ENCODE measurements around the gene MAST2.
"Not testable (repeated sequence)": the region's sequence is repeated elsewhere in the genome, so short reads cannot be mapped to it uniquely, and the experiment has no call there.

MAST2 gene

DNA sequence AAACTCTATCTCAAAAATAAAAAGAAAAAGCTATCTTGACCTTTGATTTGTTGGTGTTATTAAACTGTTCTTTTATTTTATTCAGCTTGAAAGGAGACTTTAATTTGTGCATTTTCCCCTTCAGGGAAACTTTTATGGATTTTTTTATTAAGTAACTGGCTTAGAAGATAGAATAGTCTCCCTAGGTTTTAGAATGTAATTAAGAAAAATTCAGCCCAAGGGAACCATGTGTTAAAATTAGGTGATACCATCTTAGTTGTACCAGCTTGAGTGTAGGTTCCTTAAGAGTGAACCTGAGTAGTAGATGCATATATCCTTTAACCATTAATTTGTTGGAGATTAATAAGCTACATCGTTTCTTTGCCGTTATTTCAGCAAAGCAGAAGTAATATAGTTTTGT lies 11.4 kb downstream of the MAST2 start:
- DNase-seq (ENCODE audit: low spot score), result no peak

- no peak for DNase-seq (ENCODE audit: low spot score)
These were observed 12.5 kb downstream of the MAST2 start for GRCh38 chr1:45815667-45816458.

DNA sequence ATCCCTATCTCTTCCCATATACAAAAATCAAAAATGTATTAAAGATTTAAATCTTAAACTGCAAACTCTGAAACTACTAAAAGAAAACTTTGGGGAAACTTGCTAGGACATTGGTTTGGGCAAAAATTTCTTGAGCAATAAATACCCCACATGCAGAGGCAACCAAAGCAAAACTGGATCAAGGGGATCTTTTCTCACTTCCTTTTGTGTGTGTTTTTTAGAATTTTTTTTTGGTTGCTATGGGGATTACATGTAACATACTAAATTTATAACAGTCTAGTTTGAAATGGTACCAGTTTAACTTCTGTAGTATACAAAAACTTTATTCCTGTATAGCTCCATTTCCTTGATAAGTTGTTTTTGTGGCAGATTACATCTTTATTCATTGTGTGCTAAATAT lies 16.8 kb downstream of the MAST2 start:
- DNase-seq (ENCODE audit: low spot score), result no peak

- no peak for DNase-seq (ENCODE audit: low spot score)
These were observed 17.4 kb downstream of the MAST2 start for GRCh38 chr1:45820788-45821187.

DNA sequence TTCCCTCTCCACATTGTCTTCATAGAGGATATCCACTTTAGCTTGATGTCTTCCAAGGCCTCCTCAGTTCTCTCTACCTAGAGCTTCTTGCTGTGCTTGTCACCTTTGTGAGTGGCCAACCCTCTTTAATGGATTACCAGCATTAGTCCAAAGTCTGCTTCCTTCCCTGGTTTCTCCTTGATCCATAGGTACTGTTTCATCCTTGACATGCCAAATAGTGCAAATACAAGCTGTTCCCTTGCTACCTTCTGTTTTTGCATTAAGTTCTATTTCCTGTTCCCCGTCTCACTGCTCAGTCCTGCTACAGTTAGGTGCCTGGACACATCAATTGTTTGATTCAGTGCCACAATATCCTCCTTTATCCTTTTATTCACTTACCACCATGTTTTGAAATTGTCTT lies 19.2 kb downstream of the MAST2 start:
- DNase-seq (ENCODE audit: low spot score), result no peak

DNA sequence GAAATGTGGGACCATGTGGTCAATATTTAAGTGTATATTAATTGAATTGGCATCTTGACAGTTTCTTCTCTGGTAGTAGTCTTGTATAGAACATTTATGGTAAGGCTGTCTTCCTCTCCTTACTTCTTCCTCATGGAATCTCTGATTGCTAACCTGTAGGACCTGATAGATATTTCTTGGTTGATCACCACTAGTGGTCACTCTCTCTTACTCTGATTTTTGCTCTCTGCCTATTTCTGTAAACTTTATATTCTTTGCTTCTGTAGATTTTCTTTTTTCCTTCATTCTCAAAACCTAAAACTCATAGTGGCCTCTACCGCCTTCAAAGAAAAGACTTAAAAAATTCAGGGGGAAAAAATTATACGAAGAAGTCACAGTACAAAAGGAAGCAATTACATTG lies 21.2 kb downstream of the MAST2 start:
- DNase-seq (ENCODE audit: low spot score), result no peak

- DNase-seq (ENCODE audit: low spot score), result no peak
These were observed 23.8 kb downstream of the MAST2 start for GRCh38 chr1:45827256-45827655.

GRCh38 chr1:45828841-45829240 lies 25.4 kb downstream of the MAST2 start:
- DNase-seq (ENCODE audit: low spot score), result no peak

DNA sequence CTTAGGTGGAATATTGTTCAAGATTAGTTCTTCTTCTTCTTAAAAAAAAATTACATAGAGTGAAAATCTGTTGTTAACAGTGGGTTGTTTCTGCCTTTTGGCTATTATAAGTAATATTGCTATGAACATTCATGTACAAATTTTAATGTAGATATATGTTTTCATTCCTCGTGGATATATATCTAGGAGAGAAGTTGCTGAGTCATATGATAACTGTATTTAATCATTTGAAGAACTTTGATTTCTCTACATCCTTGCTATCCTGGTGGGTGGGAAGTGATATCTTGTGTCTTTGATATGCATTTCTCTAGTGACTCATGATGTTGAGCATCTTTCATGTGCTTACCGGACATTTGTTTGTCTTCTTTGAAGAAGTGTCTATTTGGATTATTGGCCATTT lies 29.9 kb downstream of the MAST2 start:
- no peak for DNase-seq (ENCODE audit: low spot score)

DNA sequence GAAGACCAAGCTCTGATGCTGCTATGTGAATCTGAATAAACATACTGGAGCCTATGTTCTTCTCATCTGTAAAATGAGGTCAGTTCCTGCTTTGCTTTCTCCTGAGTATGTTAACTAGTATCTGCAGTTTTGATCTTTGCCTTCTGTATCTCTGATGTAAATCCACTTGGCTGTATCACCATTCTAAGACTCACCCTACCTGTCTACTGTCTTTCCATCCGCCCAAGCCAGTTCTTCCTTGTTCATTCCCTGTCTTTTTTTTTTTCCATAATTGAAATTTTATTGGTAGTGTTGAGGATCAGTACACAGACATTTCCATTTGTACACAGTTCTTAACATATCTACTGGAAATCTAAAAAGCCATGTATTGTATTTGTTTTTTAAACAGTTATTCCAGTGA lies 31.3 kb downstream of the MAST2 start:
- DNase-seq (ENCODE audit: low spot score), result no peak

GRCh38 chr1:45836451-45836850 lies 33.0 kb downstream of the MAST2 start:
- no peak for DNase-seq (ENCODE audit: low spot score)

GRCh38 chr1:45836861-45837260 lies 33.4 kb downstream of the MAST2 start:
- DNase-seq (ENCODE audit: low spot score), result not testable (repeated sequence)

DNA sequence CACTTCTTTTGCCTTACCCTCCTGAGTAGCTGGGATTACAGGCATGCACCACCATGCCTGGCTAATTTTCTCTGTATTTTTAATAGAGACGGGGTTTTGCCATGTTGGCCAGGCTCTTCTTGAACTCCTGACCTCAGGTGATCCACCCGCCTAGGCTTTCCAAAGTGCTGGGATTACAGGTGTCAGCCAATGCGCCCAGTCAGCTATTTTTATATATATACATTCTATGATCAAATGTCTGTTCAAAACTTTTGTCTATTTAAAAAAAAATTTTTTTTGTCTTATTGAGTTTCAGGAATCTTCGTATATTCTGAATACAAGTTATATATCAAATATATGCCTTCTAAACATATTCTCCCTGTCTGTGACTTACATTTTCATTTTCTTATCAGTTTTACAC lies 34.9 kb downstream of the MAST2 start:
- DNase-seq (ENCODE audit: low spot score), result not testable (repeated sequence)

- no peak for DNase-seq (ENCODE audit: low spot score)
These were observed 37.3 kb downstream of the MAST2 start for GRCh38 chr1:45840704-45841103.

DNA sequence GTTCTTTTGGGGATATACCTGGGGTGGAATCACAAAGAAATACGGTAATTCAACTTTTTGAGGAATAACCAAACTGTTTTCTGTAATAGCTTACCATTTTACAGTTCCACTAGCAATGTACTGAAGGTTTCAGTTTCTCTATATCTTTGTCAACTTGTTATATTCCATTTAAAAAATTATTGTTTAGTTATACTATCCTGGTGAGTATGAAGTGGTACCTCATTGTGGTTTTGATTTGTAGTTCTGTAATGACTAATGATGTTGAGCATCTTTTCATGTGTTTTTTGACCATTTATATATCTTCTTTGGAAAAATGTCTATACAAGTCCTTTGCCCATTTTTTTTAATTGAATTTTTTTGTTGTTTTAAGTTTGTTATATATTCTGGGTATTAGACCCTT lies 39.4 kb downstream of the MAST2 start:
- no peak for DNase-seq (ENCODE audit: low spot score)

GRCh38 chr1:45843474-45843905 lies 40.1 kb downstream of the MAST2 start:
- DNase-seq (ENCODE audit: low spot score), result no peak

GRCh38 chr1:45844000-45844399 lies 40.6 kb downstream of the MAST2 start:
- DNase-seq (ENCODE audit: low spot score), result not testable (repeated sequence)

- no peak for DNase-seq (ENCODE audit: low spot score)
These were observed 43.5 kb downstream of the MAST2 start for GRCh38 chr1:45846931-45847330.

DNA sequence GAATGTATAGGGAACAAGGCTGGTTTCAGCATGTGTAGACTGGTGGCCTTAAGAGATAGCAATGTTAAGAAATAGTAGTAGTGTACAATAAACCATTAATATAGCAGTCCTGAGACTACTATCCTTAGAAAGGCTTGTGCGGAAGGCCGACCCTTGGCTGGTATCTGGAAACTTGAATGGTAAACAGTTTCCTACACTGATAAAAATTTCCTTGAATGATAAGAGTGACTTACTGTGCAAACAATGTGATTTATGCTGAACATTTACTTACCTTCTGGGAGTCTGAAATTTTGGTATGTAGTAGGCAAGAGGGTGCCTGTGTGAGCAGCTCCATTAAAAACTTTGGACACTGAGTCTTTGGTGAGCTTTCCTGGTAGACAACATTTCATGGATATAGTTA lies 44.7 kb downstream of the MAST2 start:
- no peak for DNase-seq (ENCODE audit: low spot score)

DNA sequence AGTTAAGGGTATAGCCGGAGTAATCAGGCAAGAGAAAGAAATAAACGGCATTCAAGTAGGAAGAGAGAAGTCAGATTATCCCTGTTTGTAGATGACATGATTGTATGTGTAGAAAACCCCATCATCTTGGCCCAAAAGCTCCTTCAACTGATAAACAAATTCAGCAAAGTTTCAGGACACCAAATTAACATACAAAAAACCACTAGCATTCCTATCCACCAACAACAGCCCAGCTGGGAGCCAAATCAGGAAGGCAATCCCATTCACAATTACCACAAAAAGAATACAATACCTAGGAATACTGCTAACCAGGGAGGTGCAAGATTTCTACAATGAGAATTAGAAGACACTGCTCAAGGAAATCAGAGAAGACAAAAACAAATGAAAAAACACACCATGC lies 45.3 kb downstream of the MAST2 start:
- DNase-seq (ENCODE audit: low spot score), result no peak

DNA sequence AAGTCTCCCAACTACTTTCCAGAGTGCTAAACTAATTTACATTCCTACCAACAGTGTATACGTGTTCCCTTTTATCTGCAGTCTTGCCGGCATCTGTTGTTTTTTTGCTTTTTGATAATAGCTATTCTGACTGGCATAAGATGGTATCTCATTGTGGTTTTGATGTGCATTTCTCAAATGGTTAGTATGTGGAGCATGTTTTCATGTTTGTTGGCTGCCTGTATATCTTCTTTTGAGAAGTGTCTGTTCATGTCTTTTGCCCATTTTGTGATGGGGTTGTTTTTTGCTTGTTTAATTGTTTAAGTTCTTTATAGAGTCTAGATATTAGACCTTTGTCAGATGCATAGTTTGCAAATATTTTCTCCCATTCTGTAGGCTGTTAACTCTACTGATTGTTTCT lies 46.6 kb downstream of the MAST2 start:
- DNase-seq (ENCODE audit: low spot score), result no peak

DNA sequence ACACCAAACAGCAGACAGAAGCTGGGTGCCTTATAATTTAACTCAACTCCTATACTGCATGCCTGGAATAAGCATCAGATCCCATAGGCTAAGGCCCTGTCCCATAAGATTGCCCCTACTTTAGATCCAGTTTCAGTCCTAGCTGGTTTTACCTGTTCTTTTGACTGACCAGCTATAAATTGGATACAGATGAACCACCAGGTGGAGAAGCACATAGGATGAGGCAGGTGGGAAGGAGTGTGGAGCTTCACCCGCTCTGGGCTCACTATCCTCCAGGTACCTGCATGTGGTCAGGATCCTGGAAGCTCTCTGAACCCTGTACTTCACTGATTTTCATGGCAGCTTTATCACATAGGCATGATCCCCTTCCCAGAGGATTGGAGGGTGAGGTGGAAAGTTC lies 51.3 kb downstream of the MAST2 start:
- no peak for DNase-seq (ENCODE audit: low spot score)

DNA sequence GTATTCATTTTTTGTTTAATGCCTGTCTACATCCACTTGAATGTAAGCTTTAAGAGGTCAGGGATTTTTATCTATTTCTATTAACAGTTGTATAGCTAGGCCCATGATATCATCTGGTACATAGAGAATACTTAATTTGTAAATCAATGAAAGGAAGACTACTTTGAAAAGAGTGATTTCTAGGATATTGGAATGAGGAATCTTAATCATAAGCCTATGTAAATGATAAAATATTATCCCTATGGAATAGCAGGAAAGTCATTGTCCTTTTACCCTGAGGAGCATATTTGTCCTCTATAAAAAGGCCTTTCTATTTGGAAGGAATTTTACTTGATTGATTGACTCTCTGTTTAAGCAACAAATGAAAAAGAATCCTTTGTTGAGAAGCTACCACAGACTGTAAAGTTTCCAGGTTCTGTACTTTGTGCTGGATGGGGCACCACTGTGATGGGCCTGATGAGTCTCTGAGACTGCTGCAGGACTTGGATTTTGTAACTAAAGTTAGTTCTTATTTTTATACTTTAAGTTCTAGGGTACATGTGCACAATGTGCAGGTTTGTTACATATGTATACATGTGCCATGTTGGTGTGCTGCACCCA lies 53.8 kb downstream of the MAST2 start:
- no peak for DNase-seq (ENCODE audit: low spot score)

Data from cerebellar cortex (tissue), 1 donor.